Ishikawa (cell line): ENCODE data around the gene TBATA.

Experiments
- CEBPB ChIP-seq: IDR thresholded peaks from 2 replicates; pipeline ENCODE4 v1.6.1; 2012
- CREB1 ChIP-seq: IDR thresholded peaks from 2 replicates; pipeline ENCODE4 v1.6.1; 2012; ENCODE audit warnings: low read depth
- EGR1 ChIP-seq: IDR thresholded peaks from 2 replicates; pipeline ENCODE4 v1.6.1; 2012
- EP300 ChIP-seq: IDR thresholded peaks from 2 replicates; pipeline ENCODE4 v1.6.1; 2012; ENCODE audit warnings: borderline replicate concordance
- FOXM1 ChIP-seq: IDR thresholded peaks from 2 replicates; pipeline ENCODE4 v1.6.1; 2012; ENCODE audit warnings: low read depth, borderline replicate concordance
- NFIC ChIP-seq: IDR thresholded peaks from 2 replicates; pipeline ENCODE4 v1.6.1; 2012
- RAD21 ChIP-seq: IDR thresholded peaks from 2 replicates; pipeline ENCODE4 v1.6.1; 2012; ENCODE audit warnings: low read depth
- TAF1 ChIP-seq: IDR thresholded peaks from 2 replicates; pipeline ENCODE4 v1.6.1; 2012; ENCODE audit warnings: low read depth, mild to moderate bottlenecking
- TCF12 ChIP-seq: IDR thresholded peaks from 2 replicates; pipeline ENCODE4 v1.6.1; 2012; ENCODE audit warnings: low read depth
- TEAD4 ChIP-seq: IDR thresholded peaks from 2 replicates; pipeline ENCODE4 v1.6.1; 2012
- YY1 ChIP-seq: IDR thresholded peaks from 2 replicates; pipeline ENCODE4 v1.6.1; 2012; ENCODE audit warnings: low read depth
- ZBTB7A ChIP-seq: IDR thresholded peaks from 2 replicates; pipeline ENCODE4 v1.6.1; 2012; ENCODE audit warnings: low read depth
- TF ChIP-seq, protein P1 (sequence below): IDR thresholded peaks from 2 replicates; pipeline ENCODE4 v1.6.1; 2012
- TF ChIP-seq, protein P2 (sequence below): IDR thresholded peaks from 2 replicates; pipeline ENCODE4 v1.6.1; 2012
- TF ChIP-seq, protein P3 (sequence below): IDR thresholded peaks from 2 replicates; pipeline ENCODE4 v1.6.1; 2012; ENCODE audit warnings: low read depth, mild to moderate bottlenecking

Gene TBATA

DNA sequence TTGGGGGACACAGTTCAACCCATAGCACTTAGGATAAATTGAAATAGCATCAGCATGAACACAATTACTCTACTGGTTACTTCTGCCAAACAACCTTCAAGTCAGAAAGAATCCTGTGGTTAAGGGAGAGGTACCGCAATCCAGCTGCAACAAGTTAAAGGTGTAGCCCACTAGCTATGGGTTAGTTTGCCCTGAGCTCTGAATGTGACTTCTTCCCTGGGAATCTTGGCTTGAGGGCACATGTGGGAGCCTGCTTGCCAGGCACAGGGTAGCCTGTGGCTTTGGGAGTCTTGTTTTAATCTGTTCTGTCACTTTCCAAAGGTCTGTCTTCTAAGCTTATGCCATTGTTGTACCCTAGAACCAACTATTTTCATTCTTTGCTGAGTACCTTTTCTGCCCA is 21.7 kb upstream of the TBATA start:
- TF ChIP-seq NFIC (no peak), CEBPB (no peak), TEAD4 (no peak), ZBTB7A (no peak), TCF12 (no peak), RAD21 (no peak), EP300 (no peak), YY1 (no peak), CREB1 (no peak)
- TF ChIP-seq, protein P1, sequence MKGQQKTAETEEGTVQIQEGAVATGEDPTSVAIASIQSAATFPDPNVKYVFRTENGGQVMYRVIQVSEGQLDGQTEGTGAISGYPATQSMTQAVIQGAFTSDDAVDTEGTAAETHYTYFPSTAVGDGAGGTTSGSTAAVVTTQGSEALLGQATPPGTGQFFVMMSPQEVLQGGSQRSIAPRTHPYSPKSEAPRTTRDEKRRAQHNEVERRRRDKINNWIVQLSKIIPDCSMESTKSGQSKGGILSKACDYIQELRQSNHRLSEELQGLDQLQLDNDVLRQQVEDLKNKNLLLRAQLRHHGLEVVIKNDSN = no peak
- TF ChIP-seq, protein P2, sequence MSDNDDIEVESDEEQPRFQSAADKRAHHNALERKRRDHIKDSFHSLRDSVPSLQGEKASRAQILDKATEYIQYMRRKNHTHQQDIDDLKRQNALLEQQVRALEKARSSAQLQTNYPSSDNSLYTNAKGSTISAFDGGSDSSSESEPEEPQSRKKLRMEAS = no peak
- TF ChIP-seq, protein P3, sequence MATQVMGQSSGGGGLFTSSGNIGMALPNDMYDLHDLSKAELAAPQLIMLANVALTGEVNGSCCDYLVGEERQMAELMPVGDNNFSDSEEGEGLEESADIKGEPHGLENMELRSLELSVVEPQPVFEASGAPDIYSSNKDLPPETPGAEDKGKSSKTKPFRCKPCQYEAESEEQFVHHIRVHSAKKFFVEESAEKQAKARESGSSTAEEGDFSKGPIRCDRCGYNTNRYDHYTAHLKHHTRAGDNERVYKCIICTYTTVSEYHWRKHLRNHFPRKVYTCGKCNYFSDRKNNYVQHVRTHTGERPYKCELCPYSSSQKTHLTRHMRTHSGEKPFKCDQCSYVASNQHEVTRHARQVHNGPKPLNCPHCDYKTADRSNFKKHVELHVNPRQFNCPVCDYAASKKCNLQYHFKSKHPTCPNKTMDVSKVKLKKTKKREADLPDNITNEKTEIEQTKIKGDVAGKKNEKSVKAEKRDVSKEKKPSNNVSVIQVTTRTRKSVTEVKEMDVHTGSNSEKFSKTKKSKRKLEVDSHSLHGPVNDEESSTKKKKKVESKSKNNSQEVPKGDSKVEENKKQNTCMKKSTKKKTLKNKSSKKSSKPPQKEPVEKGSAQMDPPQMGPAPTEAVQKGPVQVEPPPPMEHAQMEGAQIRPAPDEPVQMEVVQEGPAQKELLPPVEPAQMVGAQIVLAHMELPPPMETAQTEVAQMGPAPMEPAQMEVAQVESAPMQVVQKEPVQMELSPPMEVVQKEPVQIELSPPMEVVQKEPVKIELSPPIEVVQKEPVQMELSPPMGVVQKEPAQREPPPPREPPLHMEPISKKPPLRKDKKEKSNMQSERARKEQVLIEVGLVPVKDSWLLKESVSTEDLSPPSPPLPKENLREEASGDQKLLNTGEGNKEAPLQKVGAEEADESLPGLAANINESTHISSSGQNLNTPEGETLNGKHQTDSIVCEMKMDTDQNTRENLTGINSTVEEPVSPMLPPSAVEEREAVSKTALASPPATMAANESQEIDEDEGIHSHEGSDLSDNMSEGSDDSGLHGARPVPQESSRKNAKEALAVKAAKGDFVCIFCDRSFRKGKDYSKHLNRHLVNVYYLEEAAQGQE = no peak

DNA sequence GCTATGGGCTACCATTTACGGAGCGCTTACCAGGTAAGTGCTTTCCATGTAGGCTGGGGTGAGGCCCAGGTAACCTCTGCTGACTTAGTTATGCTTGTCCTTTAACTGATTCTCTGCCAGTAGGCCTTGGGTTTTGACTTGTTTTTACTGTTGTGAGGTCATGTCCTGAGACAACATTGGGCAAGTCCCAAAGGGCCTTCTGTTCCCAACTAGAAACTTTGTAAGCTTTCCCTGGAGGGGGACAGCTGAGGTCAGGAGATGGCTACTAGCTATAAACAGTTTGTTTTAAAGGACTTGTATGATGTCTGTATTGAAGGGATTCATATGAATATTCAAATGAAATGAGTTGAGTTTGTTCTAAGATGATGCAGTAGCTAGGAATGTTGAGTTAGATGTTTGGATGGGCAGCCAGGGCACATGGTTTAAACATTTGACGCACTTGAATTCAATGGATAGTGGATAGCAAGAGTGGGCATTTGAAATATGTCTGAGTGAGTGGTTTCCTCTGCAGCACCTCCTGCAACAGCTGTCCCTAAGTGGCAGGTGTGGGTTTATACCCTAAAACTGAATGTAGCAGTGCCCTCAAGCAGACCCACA is 20.5 kb upstream of the TBATA start:
- TF ChIP-seq, protein P2 = peak; percentile 46
- no peak for TF ChIP-seq YY1

DNA sequence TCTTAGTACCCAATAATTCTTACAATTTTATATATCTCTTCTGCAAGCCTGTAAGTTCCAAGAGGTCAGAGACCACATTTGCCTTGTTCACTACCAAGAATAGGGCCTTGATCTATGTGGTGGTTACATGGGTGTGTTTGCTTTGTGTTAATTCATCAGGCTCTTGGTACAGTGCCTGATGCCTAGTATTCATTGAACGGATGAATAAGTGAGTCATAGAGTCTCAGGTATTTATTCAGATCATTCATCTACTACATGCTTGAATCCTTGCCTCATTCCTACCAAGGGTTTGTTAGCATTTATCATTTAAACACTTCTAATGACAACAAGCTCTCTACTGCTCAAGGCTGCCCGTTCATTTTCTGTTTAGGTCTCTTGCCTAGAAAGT is 19.2 kb upstream of the TBATA start:
- TF ChIP-seq ZBTB7A = no peak
- peak; percentile 47; the same call in 1 of the 2 replicates for TF ChIP-seq NFIC
- TF ChIP-seq, protein P1 = no peak
- no peak for TF ChIP-seq FOXM1
- TF ChIP-seq TEAD4 = peak; percentile 44; the same call in 1 of the 2 replicates
- TF ChIP-seq EP300 = no peak
- TF ChIP-seq TCF12 = 0 out of 2 replicates have a peak, but pooled peaks have one; percentile 8

DNA sequence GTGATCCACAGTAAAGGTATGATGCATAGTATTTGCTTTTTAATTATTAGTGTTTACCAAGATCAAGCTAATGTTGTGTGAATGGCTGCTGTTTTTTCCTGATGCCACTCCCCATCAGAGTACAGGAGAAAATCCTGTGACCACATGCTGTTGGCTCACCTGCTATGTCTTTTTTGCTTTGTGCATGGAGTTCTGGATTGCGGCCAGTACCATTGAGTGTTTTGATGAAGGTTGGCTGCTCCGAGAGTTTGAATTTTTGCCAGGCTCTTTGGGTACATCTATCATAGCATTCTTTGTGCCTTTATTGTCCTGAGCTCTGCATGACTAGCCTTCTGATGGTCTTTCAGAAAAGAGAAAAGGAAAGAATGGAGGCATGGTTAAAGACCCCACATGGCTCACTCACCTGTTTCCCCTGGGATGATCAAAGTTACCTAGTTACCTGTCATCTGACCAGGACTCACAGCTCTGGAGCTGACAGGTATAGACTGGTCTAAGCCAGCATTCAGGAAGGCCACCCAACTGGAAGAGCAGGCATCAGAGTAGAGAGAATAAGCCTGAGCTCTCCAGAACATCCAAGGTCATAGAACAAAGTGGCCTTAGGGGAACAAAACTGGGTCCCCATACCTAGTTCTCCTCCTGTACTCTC is 18.7 kb upstream of the TBATA start:
- TF ChIP-seq TEAD4 (peak; percentile 50), NFIC (peak; percentile 91), TCF12 (peak; percentile 70; the same call in 1 of the 2 replicates), FOXM1 (no peak)

DNA sequence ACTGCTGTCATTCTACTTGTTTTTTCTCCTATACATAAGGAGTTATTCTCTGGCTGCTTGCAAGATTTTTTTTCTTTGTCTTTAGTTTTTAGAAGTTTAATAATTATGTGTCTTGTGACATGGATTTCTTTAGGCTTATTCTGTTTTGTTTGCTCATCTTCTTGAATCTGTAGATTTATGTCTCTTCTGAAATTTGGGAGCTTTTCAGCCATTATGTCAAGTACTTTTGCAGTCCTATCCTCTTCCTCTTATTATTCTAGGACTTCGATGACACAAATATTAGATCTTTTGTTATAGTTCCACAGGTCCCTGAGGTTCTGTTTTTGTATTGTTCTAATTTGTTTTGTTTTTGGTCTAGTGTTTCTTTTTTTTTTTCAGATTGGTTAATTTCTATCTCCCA is 16.7 kb upstream of the TBATA start:
- TF ChIP-seq TAF1 = no peak

DNA sequence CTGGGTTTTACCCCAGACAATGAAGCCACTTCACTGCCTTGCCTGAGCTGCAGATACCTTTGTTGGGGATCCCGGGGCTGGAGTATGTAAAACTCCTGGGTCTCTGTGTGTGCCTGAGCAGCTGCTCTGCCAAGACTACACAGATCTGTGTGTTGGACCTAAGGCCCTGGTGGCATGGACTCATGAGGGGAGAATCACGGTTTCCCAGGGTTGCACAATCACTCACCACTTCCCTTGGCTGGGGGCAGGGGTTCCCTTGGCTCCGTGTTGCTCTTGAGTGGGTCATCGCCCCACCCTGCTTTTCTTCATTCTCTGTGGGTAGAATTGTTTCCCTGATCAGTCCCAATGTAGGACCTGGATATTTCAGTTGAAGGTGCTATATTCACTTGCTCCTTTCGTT is 13.9 kb upstream of the TBATA start:
- TF ChIP-seq TAF1 (no peak), EP300 (no peak), TCF12 (no peak), RAD21 (no peak), CEBPB (no peak), YY1 (no peak), EGR1 (no peak), CREB1 (no peak)
- TF ChIP-seq, protein P2 = no peak
- TF ChIP-seq, protein P3 = no peak

DNA sequence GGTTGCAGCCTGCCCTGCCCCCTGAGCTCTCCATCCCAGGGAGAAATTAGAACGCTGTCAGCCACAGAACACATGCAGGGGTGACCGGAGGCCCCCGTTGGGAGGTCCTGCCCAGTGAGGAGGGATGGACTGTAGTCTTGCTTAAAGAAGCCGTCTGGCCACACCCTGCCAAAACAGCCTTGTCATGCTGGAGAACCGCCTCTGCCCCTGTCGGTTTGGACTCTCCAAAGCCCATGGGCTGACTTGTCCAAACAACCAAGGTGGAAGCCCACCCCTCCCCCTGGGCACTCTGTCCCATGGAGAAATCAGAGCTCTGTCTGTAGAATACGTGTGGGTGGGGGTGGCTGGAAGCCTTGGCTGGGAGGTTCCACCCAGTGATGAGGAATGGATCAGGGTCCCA is 12.7 kb upstream of the TBATA start:
- no peak for TF ChIP-seq CEBPB
- TF ChIP-seq CREB1 = no peak
- TF ChIP-seq EP300 = no peak
- TF ChIP-seq, protein P2 = no peak
- no peak for TF ChIP-seq TAF1
- no peak for TF ChIP-seq TCF12
- TF ChIP-seq TEAD4 = no peak
- no peak for TF ChIP-seq YY1
- TF ChIP-seq EGR1 = no peak
